ENCODE measurements around the gene TAF15.

TAF15 gene

DNA sequence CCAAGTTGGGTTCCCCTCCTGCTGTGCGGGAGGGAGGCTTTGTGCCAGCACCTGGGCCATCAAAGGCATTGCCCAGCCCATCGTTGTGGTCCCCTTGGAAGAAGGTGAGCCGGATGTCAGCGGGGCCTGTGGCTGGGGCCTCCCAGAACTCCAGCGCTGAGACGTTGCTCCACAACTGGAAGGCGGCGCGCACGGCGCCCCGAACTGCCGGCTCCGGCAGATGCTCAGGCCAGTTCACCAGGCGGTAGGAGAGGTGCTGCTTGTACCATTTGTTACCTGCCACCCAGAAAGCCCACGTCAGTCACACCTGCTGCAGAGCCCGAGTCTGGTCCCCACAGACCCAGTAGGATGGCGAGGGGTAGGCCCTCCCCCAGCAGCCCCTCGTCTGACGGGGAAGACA lies 36.2 kb upstream of the TAF15 start:
- peaks cover 42% of the 10 kb centered on the region for H3K4me1 ChIP-seq (ENCODE audit: control insufficient read depth, insufficient read depth, low read length)
- no peaks in the 10 kb centered on the region for H3K27me3 ChIP-seq (ENCODE audit: control insufficient read depth, insufficient read depth, low read length)
- no peaks in the 10 kb centered on the region for H3K9me3 ChIP-seq (ENCODE audit: control insufficient read depth, low read length)
- H3K36me3 ChIP-seq (ENCODE audit: control insufficient read depth, insufficient read depth, low read length) = no peaks in the 10 kb centered on the region
- no peak overlapping the region for H3K4me3 ChIP-seq (ENCODE audit: low read length)
- H3K9ac ChIP-seq (ENCODE audit: low read length) = no peak overlapping the region

- H3K9me3 ChIP-seq (ENCODE audit: control insufficient read depth, low read length) = no peaks in the 10 kb centered on the region
- H3K9ac ChIP-seq (ENCODE audit: low read length) = no peak overlapping the region
- peaks cover 42% of the 10 kb centered on the region for H3K4me1 ChIP-seq (ENCODE audit: control insufficient read depth, insufficient read depth, low read length)
- no peaks in the 10 kb centered on the region for H3K27me3 ChIP-seq (ENCODE audit: control insufficient read depth, insufficient read depth, low read length)
- no peak overlapping the region for H3K4me3 ChIP-seq (ENCODE audit: low read length)
- no peaks in the 10 kb centered on the region for H3K36me3 ChIP-seq (ENCODE audit: control insufficient read depth, insufficient read depth, low read length)
These were observed 35.4 kb upstream of the TAF15 start for GRCh38 chr17:35773679-35774425.

DNA sequence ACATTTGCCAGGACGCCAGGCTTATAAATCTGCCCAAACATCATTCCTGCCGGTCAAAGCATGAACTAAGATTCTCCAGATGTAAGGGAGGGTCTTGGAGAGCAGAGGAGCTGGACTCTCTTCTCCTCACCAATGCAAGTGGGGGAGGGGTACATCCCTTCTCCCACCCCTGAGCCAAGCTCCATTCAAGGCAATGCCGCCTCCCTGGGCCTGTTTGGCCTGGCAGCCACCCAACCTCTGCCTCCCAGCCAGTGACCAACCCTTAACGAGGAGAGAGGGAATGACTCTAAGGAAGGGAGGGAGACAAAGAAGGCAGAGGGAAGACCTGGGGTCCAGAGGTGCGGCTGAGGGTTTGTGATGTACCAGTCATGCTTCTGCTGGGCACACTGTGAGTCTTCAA lies 34.8 kb upstream of the TAF15 start:
- Histone ChIP-seq H3K9me3 (ENCODE audit: control insufficient read depth, low read length) (no peaks in the 10 kb centered on the region), H3K27me3 (ENCODE audit: control insufficient read depth, insufficient read depth, low read length) (no peaks in the 10 kb centered on the region), H3K4me1 (ENCODE audit: control insufficient read depth, insufficient read depth, low read length) (peaks cover 39% of the 10 kb centered on the region), H3K36me3 (ENCODE audit: control insufficient read depth, insufficient read depth, low read length) (peaks cover 6% of the 10 kb centered on the region), H3K9ac (ENCODE audit: low read length) (peak overlapping the region; percentile 27), H3K4me3 (ENCODE audit: low read length) (no peak overlapping the region)

GRCh38 chr17:35775039-35775438 lies 34.2 kb upstream of the TAF15 start:
- no peaks in the 10 kb centered on the region for H3K9me3 ChIP-seq (ENCODE audit: control insufficient read depth, low read length)
- H3K4me3 ChIP-seq (ENCODE audit: low read length) = no peak overlapping the region
- H3K9ac ChIP-seq (ENCODE audit: low read length) = peak overlapping the region; percentile 27
- peaks cover 39% of the 10 kb centered on the region for H3K4me1 ChIP-seq (ENCODE audit: control insufficient read depth, insufficient read depth, low read length)
- no peaks in the 10 kb centered on the region for H3K27me3 ChIP-seq (ENCODE audit: control insufficient read depth, insufficient read depth, low read length)
- peaks cover 6% of the 10 kb centered on the region for H3K36me3 ChIP-seq (ENCODE audit: control insufficient read depth, insufficient read depth, low read length)

DNA sequence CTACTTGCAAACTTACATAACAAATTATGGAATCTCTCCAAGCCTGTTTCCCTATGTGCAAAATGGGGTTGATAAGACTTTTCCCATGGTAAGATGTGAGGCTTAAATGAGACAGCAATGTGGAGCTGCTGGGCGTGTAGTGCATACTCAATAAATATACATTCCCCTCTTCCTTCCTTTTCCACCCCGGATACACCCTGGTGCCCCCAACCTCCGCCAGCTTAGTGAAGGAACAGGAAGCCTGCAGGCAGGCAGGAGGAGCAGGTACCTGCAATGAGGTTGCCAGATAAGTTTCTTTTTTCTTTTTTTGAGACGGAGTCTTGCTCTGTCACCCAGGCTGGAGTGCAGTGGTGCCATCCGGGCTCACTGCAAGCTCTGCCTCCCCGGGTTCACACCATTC lies 33.7 kb upstream of the TAF15 start:
- no peak overlapping the region for H3K4me3 ChIP-seq (ENCODE audit: low read length)
- peaks cover 39% of the 10 kb centered on the region for H3K4me1 ChIP-seq (ENCODE audit: control insufficient read depth, insufficient read depth, low read length)
- H3K36me3 ChIP-seq (ENCODE audit: control insufficient read depth, insufficient read depth, low read length) = peaks cover 6% of the 10 kb centered on the region
- H3K9me3 ChIP-seq (ENCODE audit: control insufficient read depth, low read length) = no peaks in the 10 kb centered on the region
- peak overlapping the region; percentile 27 for H3K9ac ChIP-seq (ENCODE audit: low read length)
- H3K27me3 ChIP-seq (ENCODE audit: control insufficient read depth, insufficient read depth, low read length) = no peaks in the 10 kb centered on the region

GRCh38 chr17:35778641-35779196 lies 30.6 kb upstream of the TAF15 start:
- Histone ChIP-seq H3K9ac (ENCODE audit: low read length) (no peak overlapping the region), H3K27me3 (ENCODE audit: control insufficient read depth, insufficient read depth, low read length) (no peaks in the 10 kb centered on the region), H3K4me1 (ENCODE audit: control insufficient read depth, insufficient read depth, low read length) (peaks cover 50% of the 10 kb centered on the region)

DNA sequence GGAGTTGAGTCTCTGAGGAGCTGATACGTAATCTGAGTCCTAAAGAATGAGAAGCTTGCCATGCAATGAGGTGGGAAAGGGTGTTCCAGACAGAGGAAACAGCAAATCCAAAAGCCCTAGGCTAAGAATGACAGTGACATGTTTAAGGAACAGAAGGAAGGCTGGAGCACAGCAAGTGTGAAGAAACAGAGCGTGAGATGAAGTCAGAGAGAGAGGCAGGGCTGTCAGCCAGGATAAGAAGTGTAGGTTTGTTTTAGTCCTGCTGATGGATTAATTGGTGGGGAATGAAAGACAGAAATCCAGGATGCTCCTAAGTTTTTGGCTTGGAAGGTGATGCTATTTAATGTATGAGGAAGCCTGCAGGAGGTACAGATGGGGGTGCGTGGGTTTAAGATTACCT lies 28.3 kb upstream of the TAF15 start:
- Histone ChIP-seq H3K36me3 (ENCODE audit: control insufficient read depth, insufficient read depth, low read length) (peaks cover 6% of the 10 kb centered on the region), H3K4me1 (ENCODE audit: control insufficient read depth, insufficient read depth, low read length) (peaks cover 46% of the 10 kb centered on the region), H3K9me3 (ENCODE audit: control insufficient read depth, low read length) (no peaks in the 10 kb centered on the region), H3K9ac (ENCODE audit: low read length) (no peak overlapping the region), H3K4me3 (ENCODE audit: low read length) (no peak overlapping the region), H3K27me3 (ENCODE audit: control insufficient read depth, insufficient read depth, low read length) (no peaks in the 10 kb centered on the region)

More at GRCh38 chr17:35778641-35779196, 30.6 kb upstream of the TAF15 start:
- Histone ChIP-seq H3K36me3 (ENCODE audit: control insufficient read depth, insufficient read depth, low read length) (peaks cover 6% of the 10 kb centered on the region), H3K4me3 (ENCODE audit: low read length) (no peak overlapping the region), H3K9me3 (ENCODE audit: control insufficient read depth, low read length) (no peaks in the 10 kb centered on the region)

DNA sequence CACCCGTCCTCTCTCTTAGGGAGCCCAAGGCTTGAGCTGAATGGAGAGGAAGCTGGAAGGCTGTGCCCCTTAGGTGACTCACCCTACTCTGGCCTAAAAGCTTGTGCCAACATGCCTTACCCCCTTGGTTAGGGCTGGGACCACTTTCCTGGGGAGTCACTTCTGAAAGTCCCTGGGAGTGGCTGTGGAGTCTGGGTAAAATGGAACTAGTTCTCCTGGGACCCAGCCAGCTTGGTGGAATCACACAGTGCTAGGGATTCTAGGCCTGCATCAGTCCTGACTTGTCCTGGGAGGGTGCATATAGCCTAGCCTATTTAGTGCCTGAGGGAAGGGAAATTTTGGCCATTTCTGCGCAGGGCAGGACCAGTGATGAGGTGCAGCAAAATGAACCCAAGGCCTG lies 24.4 kb upstream of the TAF15 start:
- H3K36me3 ChIP-seq (ENCODE audit: control insufficient read depth, insufficient read depth, low read length) = no peaks in the 10 kb centered on the region
- peaks cover 61% of the 10 kb centered on the region for H3K4me1 ChIP-seq (ENCODE audit: control insufficient read depth, insufficient read depth, low read length)
- peak overlapping the region; percentile 40 for H3K9ac ChIP-seq (ENCODE audit: low read length)

DNA sequence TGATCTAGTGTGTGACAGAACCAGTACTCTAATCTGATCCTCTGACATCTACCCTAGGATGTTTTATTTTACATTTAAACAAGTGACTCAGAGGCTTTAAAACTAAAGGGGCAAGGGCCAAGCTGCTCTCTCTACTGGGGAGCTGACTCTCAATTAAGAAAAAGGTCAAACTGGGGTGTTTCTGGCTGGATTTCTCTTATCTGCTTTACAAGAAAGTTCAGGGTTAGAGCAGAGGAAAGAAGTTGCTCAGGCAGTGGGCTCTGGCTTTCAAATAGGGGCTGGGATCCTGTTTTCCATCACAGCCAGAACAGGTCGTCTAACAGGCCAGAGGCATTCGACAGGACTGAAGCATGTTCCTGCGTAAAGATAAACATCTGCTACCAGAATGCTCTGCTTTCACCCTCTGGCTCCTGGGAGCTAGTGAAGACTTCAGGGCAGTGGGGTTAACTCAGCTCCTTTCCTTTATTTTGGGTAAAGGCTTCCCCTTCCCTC lies 22.3 kb upstream of the TAF15 start:
- Histone ChIP-seq H3K36me3 (ENCODE audit: control insufficient read depth, insufficient read depth, low read length) (no peaks in the 10 kb centered on the region), H3K9me3 (ENCODE audit: control insufficient read depth, low read length) (no peaks in the 10 kb centered on the region), H3K9ac (ENCODE audit: low read length) (peak overlapping the region; percentile 50), H3K27me3 (ENCODE audit: control insufficient read depth, insufficient read depth, low read length) (no peaks in the 10 kb centered on the region), H3K4me3 (ENCODE audit: low read length) (no peak overlapping the region), H3K4me1 (ENCODE audit: control insufficient read depth, insufficient read depth, low read length) (peaks cover 61% of the 10 kb centered on the region)

More for the DNA sequence above, 24.4 kb upstream of the TAF15 start:
- Histone ChIP-seq H3K27me3 (ENCODE audit: control insufficient read depth, insufficient read depth, low read length) (no peaks in the 10 kb centered on the region), H3K9me3 (ENCODE audit: control insufficient read depth, low read length) (no peaks in the 10 kb centered on the region), H3K4me3 (ENCODE audit: low read length) (no peak overlapping the region)

- Histone ChIP-seq H3K9me3 (ENCODE audit: control insufficient read depth, low read length) (no peaks in the 10 kb centered on the region), H3K9ac (ENCODE audit: low read length) (peak overlapping the region; percentile 16), H3K36me3 (ENCODE audit: control insufficient read depth, insufficient read depth, low read length) (no peaks in the 10 kb centered on the region), H3K4me1 (ENCODE audit: control insufficient read depth, insufficient read depth, low read length) (peaks cover 51% of the 10 kb centered on the region), H3K4me3 (ENCODE audit: low read length) (no peak overlapping the region), H3K27me3 (ENCODE audit: control insufficient read depth, insufficient read depth, low read length) (no peaks in the 10 kb centered on the region)
These were observed 20.6 kb upstream of the TAF15 start for GRCh38 chr17:35788477-35789368.

DNA sequence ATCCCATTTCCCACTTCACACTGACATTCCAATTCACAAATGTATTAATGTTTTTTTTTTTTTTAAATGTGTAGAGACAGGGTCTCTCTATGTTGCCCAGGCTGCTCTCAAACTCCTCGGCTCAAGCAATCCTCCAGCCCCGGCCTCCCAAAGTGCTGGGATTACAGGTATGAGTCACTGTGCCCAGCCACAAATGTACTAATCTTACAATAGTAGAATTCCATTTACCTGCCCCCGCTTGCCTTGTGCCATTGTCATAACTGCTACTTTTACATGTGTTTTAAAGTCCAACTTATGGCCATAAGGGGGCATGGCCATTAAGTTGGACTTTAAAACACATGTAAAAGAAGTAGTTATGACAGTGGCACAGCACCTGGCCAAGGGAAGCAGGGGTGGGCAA lies 18.4 kb upstream of the TAF15 start:
- Histone ChIP-seq H3K9me3 (ENCODE audit: control insufficient read depth, low read length) (no peaks in the 10 kb centered on the region), H3K36me3 (ENCODE audit: control insufficient read depth, insufficient read depth, low read length) (no peaks in the 10 kb centered on the region), H3K4me3 (ENCODE audit: low read length) (no peak overlapping the region), H3K27me3 (ENCODE audit: control insufficient read depth, insufficient read depth, low read length) (peaks cover 2% of the 10 kb centered on the region), H3K4me1 (ENCODE audit: control insufficient read depth, insufficient read depth, low read length) (peaks cover 43% of the 10 kb centered on the region), H3K9ac (ENCODE audit: low read length) (no peak overlapping the region)
